Measurements from ENCODE around the gene LDAH.

The LDAH gene

GRCh38 chr2:20678086-20678395, 144.9 kb downstream of the LDAH start:
- DNase-seq: no peak

GRCh38 chr2:20677301-20678085, 145.4 kb downstream of the LDAH start:
- no peak for DNase-seq

GRCh38 chr2:20676353-20677215, 146.3 kb downstream of the LDAH start:
- no peak for DNase-seq

GRCh38 chr2:20675701-20676352, 147.1 kb downstream of the LDAH start:
- no peak for DNase-seq

GRCh38 chr2:20674974-20675679, 147.8 kb downstream of the LDAH start:
- DNase-seq: no peak

GRCh38 chr2:20674309-20674965, 148.5 kb downstream of the LDAH start:
- no peak for DNase-seq

GRCh38 chr2:20673686-20674308, 149.1 kb downstream of the LDAH start:
- no peak for DNase-seq

GRCh38 chr2:20672201-20672951, 150.5 kb downstream of the LDAH start:
- no peak for DNase-seq

GRCh38 chr2:20671736-20672080, 151.2 kb downstream of the LDAH start:
- DNase-seq: no peak

GRCh38 chr2:20671036-20671735, 151.7 kb downstream of the LDAH start:
- no peak for DNase-seq

GRCh38 chr2:20670315-20671035, 152.4 kb downstream of the LDAH start:
- DNase-seq: no peak

- no peak for DNase-seq
Observed at GRCh38 chr2:20669562-20670314, 153.2 kb downstream of the LDAH start.

GRCh38 chr2:20668871-20669475, 153.9 kb downstream of the LDAH start:
- DNase-seq: no peak

- no peak for DNase-seq
Observed at GRCh38 chr2:20668451-20668850, 154.4 kb downstream of the LDAH start.

- no peak for DNase-seq
Observed at GRCh38 chr2:20667531-20668401, 155.1 kb downstream of the LDAH start.

GRCh38 chr2:20667151-20667530, 155.8 kb downstream of the LDAH start:
- no peak for DNase-seq

- no peak for DNase-seq
Observed at GRCh38 chr2:20666304-20667150, 156.4 kb downstream of the LDAH start, which contains the start of gene GDF7. TSS of gene GDF7 (plus strand) at chr2:20667144. CDS start at chr2:20667240, 96 bp downstream.

All from activated CD4-positive, alpha-beta T cell treated with anti-CD3 and anti-CD28 coated beads, Interleukin-2, amount 50 U/mL, for 4 hours (primary cell).